Activated naive CD4-positive, alpha-beta T cell treated with anti-CD3 and anti-CD28 coated beads, Interleukin-2, amount 50 U/mL, for 24 hours (primary cell): Measurements from ENCODE around the gene FAM174C.

Source experiments
- H3K27ac Mint-ChIP-seq: one replicate; pipeline ENCODE4 v1.8.0; 2021; ENCODE audit warnings: mild to moderate bottlenecking, mixed read lengths
- H3K27me3 Mint-ChIP-seq: one replicate; pipeline ENCODE4 v1.8.0; 2021; ENCODE audit warnings: mixed read lengths
- H3K36me3 Mint-ChIP-seq: one replicate; pipeline ENCODE4 v1.8.0; 2021; ENCODE audit warnings: mixed read lengths
- H3K4me1 Mint-ChIP-seq: one replicate; pipeline ENCODE4 v1.8.0; 2021; ENCODE audit warnings: mixed read lengths
- H3K4me3 Mint-ChIP-seq: one replicate; pipeline ENCODE4 v1.8.0; 2021; ENCODE audit warnings: mild to moderate bottlenecking, mixed read lengths
- H3K9me3 Mint-ChIP-seq: one replicate; pipeline ENCODE4 v1.8.0; 2021; ENCODE audit warnings: mixed read lengths

Gene FAM174C

DNA sequence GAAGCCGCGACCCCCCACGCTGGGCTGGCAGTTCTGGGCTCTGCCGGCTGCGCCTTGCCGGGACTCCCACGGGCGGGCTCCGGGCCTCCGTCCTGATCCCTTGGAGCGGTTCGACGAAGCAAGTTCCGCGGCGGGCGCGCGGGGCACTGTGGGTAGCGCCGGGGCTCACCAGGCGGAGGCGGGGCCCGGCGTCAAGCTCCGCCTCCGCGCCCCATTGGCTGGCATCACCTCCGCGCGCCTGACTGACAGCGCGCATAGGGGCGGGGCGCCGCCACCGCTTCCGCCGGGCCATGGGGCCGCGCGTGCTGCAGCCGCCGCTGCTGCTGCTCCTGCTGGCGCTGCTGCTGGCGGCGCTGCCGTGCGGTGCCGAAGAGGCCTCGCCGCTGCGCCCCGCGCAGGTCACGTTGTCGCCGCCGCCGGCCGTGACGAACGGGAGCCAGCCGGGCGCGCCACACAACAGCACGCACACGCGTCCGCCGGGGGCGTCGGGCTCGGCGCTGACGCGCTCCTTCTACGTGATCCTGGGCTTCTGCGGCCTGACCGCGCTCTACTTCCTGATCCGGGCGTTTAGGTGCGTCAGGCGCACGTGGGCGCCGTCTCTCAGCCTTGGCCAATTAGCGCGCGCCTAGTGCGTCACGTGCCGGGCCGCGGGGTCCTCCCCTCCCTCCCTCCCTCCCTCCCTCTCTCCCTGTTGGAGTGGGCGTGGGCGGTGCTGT lies at the start of gene FAM174C:
TSS of gene FAM174C (plus strand) at position 271 of the 716 bp plus-strand sequence. CDS start at position 291, 20 bp downstream.
- Mint-ChIP-seq H3K27ac (peak within 1 kb of the TSS; percentile 92), H3K27me3 (no peaks in the 10 kb centered on the region), H3K36me3 (peaks cover 28% of the 10 kb centered on the region), H3K9me3 (no peaks in the 10 kb centered on the region), H3K4me3 (peak within 1 kb of the TSS; percentile 86), H3K4me1 (peaks cover 51% of the 10 kb centered on the region)

DNA sequence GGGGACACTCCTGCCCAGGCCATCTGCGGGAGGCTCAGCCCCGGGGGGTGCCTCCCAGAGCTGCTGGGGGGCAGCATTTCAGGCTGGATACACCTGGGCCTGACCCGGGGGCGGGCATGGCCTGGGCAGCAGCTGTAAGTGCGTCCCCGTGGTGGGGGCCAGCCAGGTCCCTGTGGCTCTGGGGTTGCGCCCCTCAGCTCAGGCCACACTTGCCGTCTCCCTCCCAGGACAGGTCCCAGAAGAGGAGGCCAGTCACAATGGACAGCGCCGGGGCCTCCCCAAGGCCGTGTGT lies 49.2 kb upstream of the FAM174C start:
- Mint-ChIP-seq H3K27me3 (no peaks in the 10 kb centered on the region), H3K4me1 (no peaks in the 10 kb centered on the region), H3K4me3 (no peak overlapping the region)

DNA sequence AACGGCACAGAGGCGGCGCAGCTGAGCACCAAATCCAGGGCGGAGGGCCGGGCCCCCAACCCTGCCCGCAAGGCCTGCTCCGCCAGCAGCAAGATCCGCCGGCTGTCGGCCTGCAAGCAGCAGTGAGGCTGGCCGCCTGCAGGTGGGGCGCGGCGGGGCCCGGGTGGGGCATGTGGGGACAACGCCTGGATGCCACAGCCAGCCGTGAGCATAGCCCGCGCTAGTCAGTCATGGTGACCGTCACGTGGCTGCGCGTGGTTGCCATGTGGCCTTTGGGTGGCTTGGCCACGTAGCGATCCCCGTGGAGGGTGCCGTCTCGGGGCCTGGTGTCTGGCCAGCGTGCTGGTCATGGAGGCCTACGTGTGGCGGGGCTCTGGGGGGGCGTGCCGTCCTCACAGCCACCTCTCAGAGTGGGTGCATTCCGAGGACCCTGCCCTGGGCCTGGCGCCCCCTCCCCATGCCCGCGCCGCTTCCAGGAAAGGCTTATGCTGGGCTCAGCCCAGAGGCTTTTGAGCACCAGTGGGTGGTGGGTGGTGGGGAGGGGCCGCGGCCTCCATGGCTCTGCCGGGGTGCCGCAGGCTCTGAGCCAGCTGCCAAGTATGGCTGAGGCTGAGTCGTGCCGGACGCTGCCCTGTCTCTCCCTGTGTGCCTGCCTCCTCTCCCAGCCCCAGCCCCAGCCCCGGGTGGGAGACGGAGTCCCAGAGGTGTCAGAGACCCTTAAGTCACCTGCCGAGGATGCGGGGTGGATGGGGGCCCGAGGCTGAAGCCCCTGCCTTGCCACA lies 48.6 kb upstream of the FAM174C start:
- no peaks in the 10 kb centered on the region for H3K36me3 Mint-ChIP-seq
- H3K27me3 Mint-ChIP-seq = no peaks in the 10 kb centered on the region
- no peak overlapping the region for H3K4me3 Mint-ChIP-seq

More for the DNA sequence above, 49.2 kb upstream of the FAM174C start:
- Mint-ChIP-seq H3K27ac (no peak overlapping the region), H3K36me3 (no peaks in the 10 kb centered on the region), H3K9me3 (no peaks in the 10 kb centered on the region)

DNA sequence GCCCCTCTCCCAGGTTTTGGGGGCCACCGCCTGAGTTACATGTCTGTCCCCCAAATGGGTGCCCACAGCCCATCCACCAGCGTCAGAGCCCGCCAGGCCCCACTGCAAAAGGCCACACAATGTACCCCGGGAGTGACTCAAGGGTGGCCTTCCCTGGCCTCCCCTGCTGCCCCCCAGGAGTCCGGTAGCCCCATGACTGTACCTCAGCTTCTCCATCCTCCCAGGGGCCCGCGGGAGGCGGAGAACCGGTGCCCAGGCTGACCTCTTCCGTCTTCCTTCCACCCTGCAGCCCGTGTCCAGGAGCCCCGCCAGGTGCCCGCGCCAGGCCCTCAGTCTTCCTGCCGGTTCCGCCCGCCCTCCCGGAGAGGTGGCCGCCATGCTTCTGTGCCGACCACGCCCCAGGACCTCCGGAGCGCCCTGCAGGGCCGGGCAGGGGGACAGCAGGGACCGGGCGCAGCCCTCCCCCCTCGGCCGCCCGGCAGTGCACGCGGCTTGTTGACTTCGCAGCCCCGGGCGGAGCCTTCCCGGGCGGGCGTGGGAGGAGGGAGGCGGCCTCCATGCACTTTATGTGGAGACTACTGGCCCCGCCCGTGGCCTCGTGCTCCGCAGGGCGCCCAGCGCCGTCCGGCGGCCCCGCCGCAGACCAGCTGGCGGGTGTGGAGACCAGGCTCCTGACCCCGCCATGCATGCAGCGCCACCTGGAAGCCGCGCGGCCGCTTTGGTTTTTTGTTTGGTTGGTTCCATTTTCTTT lies 47.9 kb upstream of the FAM174C start:
- Mint-ChIP-seq H3K27me3 (no peaks in the 10 kb centered on the region), H3K4me1 (no peaks in the 10 kb centered on the region), H3K36me3 (no peaks in the 10 kb centered on the region), H3K9me3 (no peaks in the 10 kb centered on the region), H3K27ac (no peak overlapping the region), H3K4me3 (no peak overlapping the region)

More for the DNA sequence above, 48.6 kb upstream of the FAM174C start:
- Mint-ChIP-seq H3K4me1 (no peaks in the 10 kb centered on the region), H3K9me3 (no peaks in the 10 kb centered on the region), H3K27ac (no peak overlapping the region)

DNA sequence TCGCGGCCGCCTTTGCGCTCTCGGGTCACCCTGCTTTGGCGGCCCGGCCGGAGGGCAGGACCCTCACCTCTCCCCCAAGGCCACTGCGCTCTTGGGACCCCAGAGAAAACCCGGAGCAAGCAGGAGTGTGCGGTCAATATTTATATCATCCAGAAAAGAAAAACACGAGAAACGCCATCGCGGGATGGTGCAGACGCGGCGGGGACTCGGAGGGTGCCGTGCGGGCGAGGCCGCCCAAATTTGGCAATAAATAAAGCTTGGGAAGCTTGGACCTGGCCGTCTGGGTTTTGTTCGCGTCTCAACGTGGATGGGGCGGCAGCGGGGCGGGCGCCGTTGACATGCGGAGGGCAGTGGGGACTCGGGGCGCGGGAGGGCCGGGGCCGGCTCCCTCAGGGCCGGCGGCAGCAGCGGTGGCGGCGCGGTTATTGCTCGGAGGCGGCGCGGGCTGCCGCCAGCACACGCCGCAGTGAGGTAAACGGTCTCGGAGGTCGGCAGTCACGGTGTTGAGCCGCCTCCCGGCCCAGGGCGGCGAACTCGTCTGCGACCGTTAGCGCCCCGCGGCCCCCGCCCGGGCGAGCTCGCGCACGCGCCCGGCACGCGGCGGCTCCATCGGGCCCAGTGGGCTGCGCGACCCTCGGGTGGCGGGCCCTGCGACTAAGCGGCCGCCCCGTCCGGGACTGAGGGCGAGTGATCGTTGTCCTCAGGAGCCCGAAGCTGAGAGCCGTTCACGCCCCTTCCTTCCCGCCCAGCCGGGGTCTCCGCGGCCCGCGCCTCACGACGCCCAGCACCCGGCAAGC lies 47.0 kb upstream of the FAM174C start:
- H3K27ac Mint-ChIP-seq = no peak overlapping the region
- no peaks in the 10 kb centered on the region for H3K27me3 Mint-ChIP-seq
- H3K9me3 Mint-ChIP-seq = no peaks in the 10 kb centered on the region
- no peak overlapping the region for H3K4me3 Mint-ChIP-seq
- H3K36me3 Mint-ChIP-seq = no peaks in the 10 kb centered on the region
- no peaks in the 10 kb centered on the region for H3K4me1 Mint-ChIP-seq

DNA sequence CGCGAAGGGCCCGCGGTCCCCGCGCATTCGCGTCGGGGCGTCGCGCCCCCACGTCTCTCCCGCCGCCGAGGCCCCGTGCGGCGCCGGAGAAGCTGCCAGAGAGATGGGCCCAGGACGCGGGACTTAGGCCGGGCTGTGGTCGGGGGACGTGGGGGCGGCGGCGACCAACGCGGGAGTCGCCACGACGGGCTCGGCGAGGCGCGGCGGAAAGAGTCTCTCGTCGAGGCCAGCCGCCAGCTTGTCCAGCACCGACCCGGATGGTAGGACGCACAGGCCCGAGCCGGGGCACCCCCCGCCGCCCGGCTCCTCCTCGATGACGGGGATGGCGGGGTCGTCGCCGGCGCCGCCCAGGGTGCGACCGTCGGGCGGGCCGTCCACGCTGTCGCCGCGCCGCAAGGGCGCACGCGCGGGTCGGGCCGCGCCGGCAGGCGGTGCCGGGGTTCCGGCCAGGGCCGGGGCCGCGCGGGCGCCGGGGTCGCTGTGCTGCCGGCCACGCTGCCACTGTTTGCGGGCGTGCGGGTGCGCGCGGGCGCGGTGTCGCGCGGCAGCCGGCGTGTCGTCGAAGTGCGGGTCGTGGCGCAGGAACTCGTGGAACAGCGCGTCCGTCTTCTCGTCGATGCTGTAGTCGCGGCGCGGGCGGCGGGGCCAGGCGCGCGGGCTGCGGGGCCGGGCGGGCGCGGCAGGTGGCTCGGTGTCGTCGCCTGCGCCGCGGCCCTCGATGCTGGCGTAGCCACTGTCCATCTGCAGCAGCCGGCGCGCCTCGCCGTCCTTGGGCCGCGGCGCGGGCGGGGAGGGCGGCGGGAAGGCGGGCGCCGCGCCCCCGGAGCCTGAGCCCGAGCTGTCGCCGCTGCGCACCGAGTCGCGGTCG lies 46.0 kb upstream of the FAM174C start:
- Mint-ChIP-seq H3K27ac (no peak overlapping the region), H3K4me1 (no peaks in the 10 kb centered on the region), H3K36me3 (no peaks in the 10 kb centered on the region), H3K9me3 (no peaks in the 10 kb centered on the region), H3K4me3 (no peak overlapping the region), H3K27me3 (no peaks in the 10 kb centered on the region)

DNA sequence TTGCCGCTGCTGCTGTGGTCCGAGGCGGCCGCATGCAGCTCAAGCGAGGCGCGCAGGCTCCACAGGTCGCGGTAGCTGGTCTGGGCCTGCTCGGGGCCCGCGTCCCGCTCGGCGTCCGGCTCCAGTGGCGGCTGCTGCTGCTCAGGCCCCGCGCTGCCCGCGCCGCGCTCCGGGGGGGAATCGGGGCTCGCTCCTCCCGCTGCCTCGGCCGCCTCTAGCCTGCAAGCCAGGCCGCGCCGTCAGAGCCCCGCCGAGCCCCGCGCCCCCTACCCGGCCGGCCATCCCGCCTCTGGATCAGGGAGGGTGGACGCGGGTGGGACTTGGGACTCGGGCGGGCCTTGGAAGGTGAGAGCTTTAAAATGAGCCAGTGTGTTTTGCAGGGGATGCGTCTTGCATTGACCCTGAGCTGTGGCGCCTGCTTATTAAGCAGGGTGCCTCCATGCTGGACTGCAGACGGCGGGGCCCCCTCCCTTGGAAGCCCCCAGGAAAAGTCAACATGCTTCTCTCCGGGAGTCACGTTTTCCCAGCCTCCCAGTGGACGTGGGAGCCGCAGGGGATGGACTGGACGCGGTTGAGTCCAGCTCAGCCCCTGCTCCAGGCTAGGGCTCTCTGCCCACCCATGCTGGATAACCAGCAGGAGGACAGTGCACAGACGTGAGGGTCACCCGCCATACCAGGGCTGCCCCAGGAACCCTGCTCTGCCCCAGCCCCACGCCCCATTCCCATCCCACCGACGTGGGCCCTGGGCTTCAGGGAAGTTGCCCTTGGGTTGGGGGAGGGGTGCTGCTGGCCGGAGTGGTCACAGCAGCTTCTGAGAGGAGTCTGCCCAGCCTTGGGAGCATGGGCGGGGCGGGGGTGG lies 45.2 kb upstream of the FAM174C start:
- Mint-ChIP-seq H3K27ac (no peak overlapping the region), H3K27me3 (no peaks in the 10 kb centered on the region)

DNA sequence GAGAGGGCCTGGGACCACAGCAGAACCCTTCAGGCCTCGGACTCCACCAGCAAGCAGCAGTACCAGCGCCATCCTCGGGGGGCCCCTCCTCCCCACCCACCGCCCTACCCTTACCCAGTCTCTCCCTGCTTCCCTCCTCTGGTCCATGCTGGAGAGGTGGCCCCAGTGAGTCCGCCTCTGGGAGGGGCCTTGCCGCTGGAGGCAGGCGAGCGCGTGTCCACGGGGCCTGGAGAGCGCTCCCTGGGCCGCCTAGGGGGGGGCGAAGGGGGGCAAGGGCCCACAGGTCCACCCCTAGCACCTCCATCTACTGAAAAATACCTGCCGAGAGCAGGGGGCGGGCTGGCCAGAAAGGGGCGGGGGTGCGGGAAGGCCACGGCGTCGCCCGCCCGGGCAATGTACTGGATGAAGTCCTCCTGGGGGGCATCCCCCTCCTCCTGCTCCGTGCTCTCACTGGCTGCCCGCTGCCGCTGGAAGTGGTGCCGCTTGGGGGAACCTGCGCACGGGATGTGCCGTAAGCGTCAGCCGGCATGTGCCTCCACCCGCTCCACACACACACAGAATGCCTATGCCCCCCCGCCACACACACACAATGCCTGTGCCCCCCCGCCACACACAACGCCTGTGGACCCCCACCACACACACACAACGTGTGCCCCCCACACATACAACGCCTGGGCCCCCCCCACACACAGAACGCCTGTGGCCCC lies 44.4 kb upstream of the FAM174C start:
- Mint-ChIP-seq H3K4me1 (no peaks in the 10 kb centered on the region), H3K27me3 (no peaks in the 10 kb centered on the region), H3K4me3 (no peak overlapping the region), H3K27ac (no peak overlapping the region), H3K36me3 (no peaks in the 10 kb centered on the region), H3K9me3 (no peaks in the 10 kb centered on the region)

More for the DNA sequence above, 45.2 kb upstream of the FAM174C start:
- Mint-ChIP-seq H3K4me3 (no peak overlapping the region), H3K9me3 (no peaks in the 10 kb centered on the region), H3K4me1 (no peaks in the 10 kb centered on the region), H3K36me3 (no peaks in the 10 kb centered on the region)

DNA sequence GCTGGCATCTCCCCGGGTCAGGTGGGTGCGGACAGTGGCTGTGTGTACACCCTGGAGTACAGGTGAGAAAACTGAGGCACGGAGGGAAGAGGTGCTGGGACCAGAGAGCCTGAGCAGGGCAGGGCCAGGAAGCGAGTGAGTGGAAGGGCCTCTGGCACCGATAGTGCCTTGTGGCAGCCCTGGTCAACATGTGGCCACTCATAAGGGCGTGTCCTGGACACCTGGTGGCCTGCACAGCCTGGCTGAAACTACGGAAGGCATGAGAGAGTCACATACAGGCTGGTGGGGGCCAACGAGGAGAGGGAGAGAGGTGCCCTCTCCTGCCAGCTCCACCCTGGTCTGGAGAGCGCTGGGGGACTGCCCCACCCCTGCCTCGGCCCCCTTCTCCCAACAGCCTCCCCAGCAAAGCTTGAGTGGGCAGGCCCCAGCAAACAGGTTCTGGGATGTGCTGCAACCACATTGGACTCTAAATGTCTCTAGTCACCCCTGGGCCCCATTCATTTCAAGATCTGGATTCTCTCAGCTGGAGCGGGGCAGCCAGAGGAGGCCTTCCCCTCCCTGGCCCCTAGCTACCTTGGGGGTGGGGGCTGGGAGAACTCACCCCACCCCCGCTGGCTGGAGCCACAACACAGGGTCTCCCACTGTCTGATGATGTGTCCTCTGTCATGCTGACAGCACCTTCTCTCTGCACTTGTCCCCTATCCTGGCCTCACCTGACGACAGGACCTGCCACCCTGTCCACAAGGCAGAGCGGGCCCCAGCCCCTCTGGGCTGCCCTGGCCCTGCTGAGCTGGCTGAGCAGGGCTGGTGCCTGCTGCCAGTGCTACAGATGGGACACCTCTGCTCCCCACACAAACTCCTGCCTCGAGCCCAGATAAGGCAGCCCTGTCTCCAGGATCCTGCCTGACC lies 43.3 kb upstream of the FAM174C start:
- no peak overlapping the region for H3K27ac Mint-ChIP-seq
- no peak overlapping the region for H3K4me3 Mint-ChIP-seq
- no peaks in the 10 kb centered on the region for H3K4me1 Mint-ChIP-seq
- no peaks in the 10 kb centered on the region for H3K27me3 Mint-ChIP-seq
- H3K36me3 Mint-ChIP-seq = no peaks in the 10 kb centered on the region
- no peaks in the 10 kb centered on the region for H3K9me3 Mint-ChIP-seq

DNA sequence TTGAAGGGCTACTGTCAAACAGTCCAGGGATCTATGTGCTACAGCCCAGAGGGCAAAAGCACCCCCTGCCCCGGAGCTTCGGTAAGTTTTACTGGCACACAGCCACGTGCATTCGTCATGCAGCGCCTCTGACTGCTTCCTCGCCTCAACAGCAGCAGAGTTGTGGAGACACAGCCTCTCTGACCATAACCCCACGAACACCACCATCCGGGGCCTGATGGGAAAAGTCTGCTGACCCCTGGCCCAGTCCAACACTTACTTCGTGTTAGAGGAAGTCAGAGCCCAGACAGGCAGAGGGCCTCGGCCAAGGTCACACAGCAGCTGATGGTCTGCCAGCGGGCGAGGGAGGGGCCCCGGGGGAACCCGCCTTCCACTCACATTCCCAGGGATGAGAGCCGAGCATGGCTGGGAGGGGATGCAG lies 42.7 kb upstream of the FAM174C start:
- Mint-ChIP-seq H3K9me3 (no peaks in the 10 kb centered on the region), H3K4me3 (no peak overlapping the region), H3K27me3 (no peaks in the 10 kb centered on the region), H3K4me1 (no peaks in the 10 kb centered on the region), H3K36me3 (no peaks in the 10 kb centered on the region), H3K27ac (no peak overlapping the region)

DNA sequence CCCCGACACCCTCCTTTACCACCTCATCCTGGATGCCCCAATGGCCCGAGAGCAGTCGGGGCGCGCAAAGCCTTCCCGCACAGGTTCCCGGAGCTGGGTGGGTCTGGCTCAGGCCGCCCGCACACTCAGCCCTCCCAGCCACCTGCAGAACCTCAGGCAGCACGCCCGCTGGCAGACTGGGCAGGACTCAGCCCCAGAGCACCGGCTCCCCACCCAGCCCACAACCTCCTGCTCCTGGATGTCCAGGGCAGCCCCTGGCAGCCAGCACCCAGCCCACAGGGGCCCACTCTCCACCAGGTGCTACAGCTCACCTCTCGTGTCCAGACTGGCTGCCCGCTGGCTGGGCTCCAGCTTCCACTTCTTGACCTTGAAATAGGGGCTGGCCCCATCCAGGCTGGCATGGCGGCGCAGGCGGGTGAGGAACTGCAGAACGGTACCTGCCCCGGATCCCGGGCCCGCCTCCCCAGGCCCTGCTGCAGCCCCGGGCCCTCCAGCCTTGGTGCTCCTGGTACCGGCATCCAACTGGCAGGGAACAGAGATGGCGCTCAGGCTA lies 42.1 kb upstream of the FAM174C start:
- Mint-ChIP-seq H3K27me3 (no peaks in the 10 kb centered on the region), H3K4me3 (no peak overlapping the region), H3K4me1 (peaks cover under 1% of the 10 kb centered on the region), H3K27ac (no peak overlapping the region), H3K36me3 (no peaks in the 10 kb centered on the region), H3K9me3 (no peaks in the 10 kb centered on the region)
